PC-3 (cell line): ENCODE data around the gene PRSS36. TPM values are rescaled to one million over a fixed set of nuclear protein-coding genes. Genes with fewer than 3 reads are reported as not detected.
"Not testable (repeated sequence)": the region's sequence is repeated elsewhere in the genome, so short reads cannot be mapped to it uniquely, and the experiment has no call there.

ENCODE experiments used
- ATAC-seq: fragments of 200-7000 bp; cut with Tn5 transposase; 2 replicates; pipeline ENCODE4 v1.9.1; 2020; ENCODE audit warnings: mild to moderate bottlenecking, moderate library complexity
- BruUV-seq: library from RNA; stranded (reverse); fragments of 400-500 nt; replicated peaks from 2 replicates; lab custom pipeline; 2021; lab: Mats Ljungman, UMichigan
- CTCF ChIA-PET: fragments of 300-600 bp; sonication (Branson Sonifier 250); formaldehyde crosslinking; loops from one replicate; lab custom pipeline; 2022; ENCODE audit warnings: antibody characterized with exemption; lab: Charles Lee
- POLR2A ChIA-PET: fragments of 300-600 bp; sonication (Branson Sonifier 250); formaldehyde crosslinking; loops from one replicate; lab custom pipeline; 2022; ENCODE audit warnings: antibody characterized with exemption; ENCODE audit not compliant: unreplicated experiment; lab: Charles Lee
- DNase-seq: peaks from one replicate; pipeline ENCODE4 v3.0.0-alpha.2; 2015
- H2AFZ ChIP-seq: fragments of 300-600 bp; sonication (generic); 2 replicates; pipeline ENCODE4 v1.6.0; 2016; ENCODE audit warnings: antibody characterized with exemption, low read length
- H3F3A ChIP-seq: fragments of 300-600 bp; sonication (generic); one replicate; pipeline ENCODE4 v1.6.0; 2017; ENCODE audit warnings: antibody characterized with exemption, low read length, control low read depth, mild to moderate bottlenecking; ENCODE audit not compliant: unreplicated experiment
- H3K27ac ChIP-seq: fragments of 300-600 bp; sonication (generic); 2 replicates; pipeline ENCODE4 v1.5.1; 2016; ENCODE audit warnings: mild to moderate bottlenecking, low read length
- H3K27me3 ChIP-seq: fragments of 300-600 bp; sonication (generic); 2 replicates; pipeline ENCODE4 v1.6.1; 2016; ENCODE audit warnings: low read length, mixed read lengths
- H3K36me3 ChIP-seq: fragments of 300-600 bp; sonication (generic); 2 replicates; pipeline ENCODE4 v1.6.1; 2016; ENCODE audit warnings: low read depth, mixed run types, low read length, mixed read lengths
- H3K4me1 ChIP-seq: fragments of 300-600 bp; sonication (generic); 2 replicates; pipeline ENCODE4 v1.5.1; 2016; ENCODE audit warnings: low read length; ENCODE audit not compliant: insufficient read depth
- H3K4me2 ChIP-seq: fragments of 300-600 bp; sonication (generic); 2 replicates; pipeline ENCODE4 v1.6.0; 2016; ENCODE audit warnings: low read length
- H3K4me3 ChIP-seq: fragments of 300-600 bp; sonication (generic); 2 replicates; pipeline ENCODE4 v1.5.1; 2016; ENCODE audit warnings: mild to moderate bottlenecking, low read length, mixed read lengths
- H3K79me2 ChIP-seq: fragments of 300-600 bp; sonication (generic); 2 replicates; pipeline ENCODE4 v1.6.1; 2017; ENCODE audit warnings: low read length, mixed read lengths
- H3K9ac ChIP-seq: fragments of 300-600 bp; sonication (generic); 2 replicates; pipeline ENCODE4 v1.6.0; 2016; ENCODE audit warnings: mild to moderate bottlenecking, low read length
- H3K9me2 ChIP-seq: fragments of 300-600 bp; sonication (generic); replicated peaks from 2 replicates; pipeline ENCODE4 v1.6.1; 2016; ENCODE audit warnings: mixed run types, low read length, mixed read lengths
- H3K9me3 ChIP-seq: fragments of 300-600 bp; sonication (generic); 2 replicates; pipeline ENCODE4 v1.6.1; 2016; ENCODE audit warnings: low read length, mixed read lengths
- H4K20me1 ChIP-seq: fragments of 300-600 bp; sonication (generic); 2 replicates; pipeline ENCODE4 v1.6.1; 2016; ENCODE audit warnings: low read length, mixed read lengths
- EZH2 ChIP-seq: fragments of 300-600 bp; sonication (generic); IDR thresholded peaks from one replicate; pipeline ENCODE4 v1.6.1; 2017; ENCODE audit warnings: antibody characterized with exemption, mild to moderate bottlenecking, low read length; ENCODE audit not compliant: unreplicated experiment
- EZH2phosphoT487 ChIP-seq: fragments of 300-600 bp; sonication (generic); IDR thresholded peaks from 2 replicates; pipeline ENCODE4 v1.6.1; 2018; ENCODE audit warnings: mild to moderate bottlenecking, antibody characterized with exemption, low read length, borderline replicate concordance
- intact Hi-C: fragments of 100-400 bp; cut with micrococcal nuclease; formaldehyde crosslinking; loops from 2 replicates; pipeline ENCODE4 v1.9.0; 2023
- total RNA-seq: library from RNA; depleted of rRNA; stranded (reverse); fragments of >200 nt; gene quantifications from 2 replicates; pipeline ENCODE4 v1.2.3, GENCODE V29; 2014
- TF ChIP-seq, protein P1 (sequence below): fragments of 300-600 bp; sonication (generic); conservative IDR thresholded peaks from 2 replicates; pipeline ENCODE4 v1.5.1; 2017; ENCODE audit warnings: antibody characterized with exemption, low read depth, mild to moderate bottlenecking, low read length

The PRSS36 gene
- total RNA-seq, 1 experiment from 2014 or later: 0.51 TPM

DNA sequence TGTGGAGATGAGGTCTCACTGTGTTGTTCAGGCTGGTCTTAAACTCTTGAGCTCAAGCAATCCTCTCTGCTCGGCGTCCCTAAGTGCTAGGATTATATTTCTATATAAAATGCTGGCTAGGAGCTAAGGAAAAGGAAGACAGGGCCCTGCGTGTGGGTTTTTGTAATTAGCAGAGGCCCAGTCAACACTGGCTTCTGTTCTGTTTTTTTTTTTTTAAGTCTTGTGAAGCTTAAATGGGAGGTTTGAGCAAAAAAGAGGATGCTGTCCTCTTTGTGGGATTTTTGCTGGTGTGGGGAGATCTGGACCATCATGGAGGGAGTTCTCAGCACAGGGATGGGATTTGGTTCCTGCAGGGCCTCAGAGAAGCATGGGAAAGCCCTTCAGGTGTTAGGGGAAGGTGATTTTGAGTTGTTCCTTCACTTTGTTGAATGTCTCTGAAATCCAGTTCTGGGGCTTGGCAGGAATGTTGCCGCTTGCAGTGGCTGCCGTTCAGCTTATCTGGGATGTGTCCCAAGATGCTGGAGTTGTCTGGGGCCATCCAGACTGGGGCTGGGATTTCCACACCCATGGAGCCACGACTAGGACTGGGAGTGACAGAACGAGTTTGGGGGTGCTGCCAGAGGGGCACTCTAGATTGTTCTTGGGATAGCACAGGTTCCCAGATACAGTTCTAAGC, 48.5 kb upstream of the PRSS36 start:
- no peak for ATAC-seq
- TF ChIP-seq EZH2: no peak
- TF ChIP-seq, protein P1, sequence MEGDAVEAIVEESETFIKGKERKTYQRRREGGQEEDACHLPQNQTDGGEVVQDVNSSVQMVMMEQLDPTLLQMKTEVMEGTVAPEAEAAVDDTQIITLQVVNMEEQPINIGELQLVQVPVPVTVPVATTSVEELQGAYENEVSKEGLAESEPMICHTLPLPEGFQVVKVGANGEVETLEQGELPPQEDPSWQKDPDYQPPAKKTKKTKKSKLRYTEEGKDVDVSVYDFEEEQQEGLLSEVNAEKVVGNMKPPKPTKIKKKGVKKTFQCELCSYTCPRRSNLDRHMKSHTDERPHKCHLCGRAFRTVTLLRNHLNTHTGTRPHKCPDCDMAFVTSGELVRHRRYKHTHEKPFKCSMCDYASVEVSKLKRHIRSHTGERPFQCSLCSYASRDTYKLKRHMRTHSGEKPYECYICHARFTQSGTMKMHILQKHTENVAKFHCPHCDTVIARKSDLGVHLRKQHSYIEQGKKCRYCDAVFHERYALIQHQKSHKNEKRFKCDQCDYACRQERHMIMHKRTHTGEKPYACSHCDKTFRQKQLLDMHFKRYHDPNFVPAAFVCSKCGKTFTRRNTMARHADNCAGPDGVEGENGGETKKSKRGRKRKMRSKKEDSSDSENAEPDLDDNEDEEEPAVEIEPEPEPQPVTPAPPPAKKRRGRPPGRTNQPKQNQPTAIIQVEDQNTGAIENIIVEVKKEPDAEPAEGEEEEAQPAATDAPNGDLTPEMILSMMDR: no peak
- no peak for TF ChIP-seq EZH2phosphoT487
- ChIA-PET CTCF (no interaction called here), POLR2A (no interaction called here)
- Histone ChIP-seq H3K9ac (no peak overlapping the region), H3K4me2 (no peak overlapping the region), H3K4me1 (peaks cover 16% of the 10 kb centered on the region; the same call in 1 of the 2 replicates), H3K27me3 (no peaks in the 10 kb centered on the region), H3K4me3 (no peak overlapping the region), H3F3A (no peaks in the 10 kb centered on the region), H3K79me2 (no peaks in the 10 kb centered on the region), H3K36me3 (peaks cover 20% of the 10 kb centered on the region), H2AFZ (no peak overlapping the region), H3K27ac (no peak overlapping the region), H4K20me1 (peaks cover 26% of the 10 kb centered on the region), H3K9me3 (no peaks in the 10 kb centered on the region), H3K9me2 (no peaks in the 10 kb centered on the region)
- BruUV-seq: no TSS peak
- DNase-seq: no peak
- intact Hi-C loops: no loop called here

- H3K79me2 ChIP-seq: no peaks in the 10 kb centered on the region
- no peaks in the 10 kb centered on the region for H3K9me3 ChIP-seq
- POLR2A ChIA-PET: no interaction called here
- no TSS peak for BruUV-seq
- H3K36me3 ChIP-seq: peaks cover 33% of the 10 kb centered on the region
- no peak overlapping the region for H3K27ac ChIP-seq
- DNase-seq: no peak
- no peak for ATAC-seq
- no peak overlapping the region for H2AFZ ChIP-seq
- no peaks in the 10 kb centered on the region for H3F3A ChIP-seq
- no peaks in the 10 kb centered on the region for H3K27me3 ChIP-seq
- CTCF ChIA-PET: no interaction called here
- TF ChIP-seq EZH2 (no peak), EZH2phosphoT487 (no peak)
- TF ChIP-seq, protein P1: no peak
- no peaks in the 10 kb centered on the region for H3K9me2 ChIP-seq
- H3K4me1 ChIP-seq: peaks cover 12% of the 10 kb centered on the region; the same call in 1 of the 2 replicates
- intact Hi-C loops: no loop called here
- H3K4me3 ChIP-seq: no peak overlapping the region
- H3K9ac ChIP-seq: no peak overlapping the region
- H4K20me1 ChIP-seq: peaks cover 27% of the 10 kb centered on the region
- H3K4me2 ChIP-seq: no peak overlapping the region
These were observed 46.6 kb upstream of the PRSS36 start for GRCh38 chr16:31196324-31197088.

DNA sequence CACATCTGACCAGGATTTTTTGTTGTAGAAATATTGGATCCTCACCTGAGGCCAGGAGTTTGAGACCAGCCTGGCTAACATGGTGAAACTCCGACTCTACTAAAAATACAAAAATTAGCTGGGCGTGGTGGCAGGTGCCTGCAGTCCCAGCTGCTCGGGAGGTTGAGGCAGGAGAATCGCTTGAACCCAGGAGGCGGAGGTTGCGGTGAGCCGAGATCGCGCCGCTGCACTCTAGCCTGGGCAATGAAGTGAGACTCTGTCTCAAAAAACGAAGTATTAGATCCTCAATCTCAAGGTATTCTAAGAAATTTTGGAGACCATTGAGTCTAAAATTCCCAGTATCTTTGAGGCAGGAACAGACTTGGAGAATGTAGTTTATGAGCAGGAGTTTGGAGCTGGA, 46.0 kb upstream of the PRSS36 start:
- H3F3A ChIP-seq, H2AFZ ChIP-seq, intact Hi-C loops, H3K4me3 ChIP-seq, H3K79me2 ChIP-seq, DNase-seq, POLR2A ChIA-PET, H3K9ac ChIP-seq, H3K4me1 ChIP-seq, CTCF ChIA-PET, H3K9me3 ChIP-seq, H3K27me3 ChIP-seq, ATAC-seq, H3K9me2 ChIP-seq, BruUV-seq, H3K4me2 ChIP-seq, H3K27ac ChIP-seq: not testable (repeated sequence)
- Histone ChIP-seq H4K20me1 (peaks cover 28% of the 10 kb centered on the region), H3K36me3 (peaks cover 39% of the 10 kb centered on the region)
